Pulmonary artery endothelial cell (primary cell): ENCODE data around the gene CACNB3. TPM values are rescaled to one million over a fixed set of nuclear protein-coding genes. Genes with fewer than 3 reads are reported as not detected.
"Not testable (repeated sequence)": the region's sequence is repeated elsewhere in the genome, so short reads cannot be mapped to it uniquely, and the experiment has no call there.

Experiments
- DNase-seq: peaks from one replicate; pipeline ENCODE4 v3.0.0-alpha.2; 2011; ENCODE audit warnings: low read depth, low spot score
- total RNA-seq: library from RNA; depleted of rRNA; stranded (reverse); fragments of >200 nt; gene quantifications from 2 replicates; pipeline ENCODE4 v1.2.3, GENCODE V29; 2014

CACNB3 gene
- total RNA-seq, 1 donor from 2014 or later: 18.7 TPM

DNA sequence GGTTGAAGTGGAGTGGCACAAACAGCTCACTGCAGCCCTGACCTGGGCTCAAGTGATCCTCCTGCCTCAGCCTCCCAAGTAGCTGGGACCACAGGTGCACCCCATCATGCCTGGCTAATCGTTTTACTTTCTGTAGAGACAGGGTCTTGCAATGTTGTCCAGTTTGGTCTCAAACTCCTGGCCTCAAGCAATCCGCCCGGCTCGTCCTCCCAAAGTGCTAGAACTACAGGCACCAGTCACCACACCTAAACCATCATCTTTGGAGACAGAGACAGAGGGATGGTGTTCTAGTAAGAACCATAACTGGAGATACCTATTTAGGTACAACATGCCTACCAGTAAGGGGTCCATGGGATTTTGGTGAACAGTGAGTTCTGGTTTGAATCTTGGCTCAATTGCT lies 36.2 kb downstream of the CACNB3 start:
- no peak for DNase-seq

GRCh38 chr12:48854932-48855331 lies 36.6 kb downstream of the CACNB3 start:
- not testable (repeated sequence) for DNase-seq

- DNase-seq: no peak
Observed at GRCh38 chr12:48856379-48856778, 38.1 kb downstream of the CACNB3 start.

DNA sequence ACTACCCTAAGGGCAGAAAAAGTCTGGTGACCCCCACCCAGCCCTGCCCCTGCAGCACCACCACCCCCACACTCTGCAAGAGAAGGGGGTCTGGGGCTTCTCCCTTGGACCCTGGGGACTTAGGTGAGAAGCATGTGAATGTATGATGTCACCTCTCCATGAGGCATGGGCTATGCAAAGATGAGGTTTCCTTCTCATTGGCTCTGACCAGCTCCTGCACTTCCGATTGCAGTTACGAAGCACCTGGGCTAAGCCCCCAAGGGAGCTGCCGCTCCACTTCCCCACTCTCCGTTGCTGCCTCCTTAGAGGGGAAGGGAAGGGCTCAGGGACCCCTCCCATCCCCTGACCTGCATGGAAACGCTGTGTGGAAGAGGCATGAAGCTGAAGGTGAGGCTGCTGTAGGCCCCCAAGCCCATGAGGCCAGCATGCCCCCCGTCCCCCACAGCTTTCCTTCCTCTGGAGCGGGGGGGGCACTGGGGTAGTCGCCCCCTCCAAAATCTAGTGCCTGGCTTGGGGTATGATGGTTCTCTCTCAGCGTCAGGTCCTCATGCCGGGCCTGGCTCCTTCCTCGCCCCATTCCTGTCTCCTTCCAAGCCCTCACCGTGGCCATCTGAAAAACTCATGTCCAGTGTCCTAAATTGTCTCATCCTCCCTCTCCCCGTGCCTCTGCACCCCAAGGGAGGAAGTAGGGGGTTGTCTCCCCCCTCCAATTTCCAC lies 39.1 kb downstream of the CACNB3 start:
- no peak for DNase-seq

DNA sequence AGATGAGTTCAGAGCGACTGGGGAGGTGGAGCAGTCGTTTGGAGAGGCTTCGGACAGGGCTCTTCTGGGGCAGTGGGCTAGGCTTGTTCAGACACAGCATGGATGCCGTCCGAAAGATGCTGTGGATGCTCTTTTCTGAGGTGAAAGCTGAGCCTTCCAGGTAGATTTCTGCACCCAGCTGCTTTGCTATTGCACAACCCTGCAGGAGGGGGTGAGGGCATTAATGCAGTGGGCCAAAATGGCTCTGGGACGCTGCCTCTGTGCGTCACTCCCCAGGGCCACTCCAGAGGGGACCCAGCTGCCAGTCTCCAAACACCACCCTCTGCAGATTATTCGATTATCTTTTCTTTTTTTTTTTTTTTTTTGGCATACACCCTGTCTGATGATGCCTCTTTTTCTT lies 39.7 kb downstream of the CACNB3 start:
- no peak for DNase-seq

- no peak for DNase-seq
Observed at GRCh38 chr12:48859607-48860006, 41.3 kb downstream of the CACNB3 start.

- not testable (repeated sequence) for DNase-seq
Observed at GRCh38 chr12:48860236-48860635, 41.9 kb downstream of the CACNB3 start.

DNA sequence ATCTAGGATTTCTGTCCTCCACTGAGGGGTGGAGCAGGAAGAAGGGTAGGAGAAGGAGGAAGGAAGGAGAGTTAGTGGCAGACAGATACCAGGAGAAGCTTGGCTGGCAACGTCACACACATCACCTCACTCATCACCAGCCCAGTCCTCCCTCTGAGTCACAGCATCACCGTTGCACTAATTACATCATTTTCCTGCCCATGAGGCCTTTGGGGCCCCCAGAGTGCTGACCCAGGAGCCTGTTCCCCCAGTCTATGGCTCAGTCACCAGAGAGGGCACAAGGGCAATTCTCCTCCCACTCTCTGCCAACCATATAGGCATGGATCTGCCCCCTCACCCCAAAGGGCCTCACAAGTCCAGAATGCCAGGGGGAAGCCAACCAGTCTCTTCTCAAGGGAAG lies 42.8 kb downstream of the CACNB3 start:
- DNase-seq: no peak

DNA sequence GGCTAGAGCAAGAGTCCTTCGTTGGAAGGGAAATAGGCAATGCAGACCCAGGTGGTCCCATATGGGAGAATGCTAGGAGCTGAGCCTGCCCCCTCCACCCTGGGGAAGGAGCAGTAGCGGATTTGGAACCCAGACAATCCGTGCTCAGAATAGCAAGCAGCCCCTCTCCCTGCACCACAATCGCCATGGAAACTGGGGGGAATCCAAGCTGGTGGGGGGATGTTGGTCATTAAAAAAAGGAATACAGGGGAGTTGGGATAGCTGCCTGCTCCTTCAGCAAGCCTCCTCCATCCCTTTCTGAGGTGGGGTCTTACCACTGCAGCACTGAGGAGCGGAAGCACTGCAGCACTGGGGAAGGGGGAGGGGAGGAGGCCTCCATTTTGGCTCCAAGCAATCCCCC lies 44.5 kb downstream of the CACNB3 start:
- DNase-seq: no peak

GRCh38 chr12:48863291-48863690 lies 45.0 kb downstream of the CACNB3 start:
- DNase-seq: no peak

DNA sequence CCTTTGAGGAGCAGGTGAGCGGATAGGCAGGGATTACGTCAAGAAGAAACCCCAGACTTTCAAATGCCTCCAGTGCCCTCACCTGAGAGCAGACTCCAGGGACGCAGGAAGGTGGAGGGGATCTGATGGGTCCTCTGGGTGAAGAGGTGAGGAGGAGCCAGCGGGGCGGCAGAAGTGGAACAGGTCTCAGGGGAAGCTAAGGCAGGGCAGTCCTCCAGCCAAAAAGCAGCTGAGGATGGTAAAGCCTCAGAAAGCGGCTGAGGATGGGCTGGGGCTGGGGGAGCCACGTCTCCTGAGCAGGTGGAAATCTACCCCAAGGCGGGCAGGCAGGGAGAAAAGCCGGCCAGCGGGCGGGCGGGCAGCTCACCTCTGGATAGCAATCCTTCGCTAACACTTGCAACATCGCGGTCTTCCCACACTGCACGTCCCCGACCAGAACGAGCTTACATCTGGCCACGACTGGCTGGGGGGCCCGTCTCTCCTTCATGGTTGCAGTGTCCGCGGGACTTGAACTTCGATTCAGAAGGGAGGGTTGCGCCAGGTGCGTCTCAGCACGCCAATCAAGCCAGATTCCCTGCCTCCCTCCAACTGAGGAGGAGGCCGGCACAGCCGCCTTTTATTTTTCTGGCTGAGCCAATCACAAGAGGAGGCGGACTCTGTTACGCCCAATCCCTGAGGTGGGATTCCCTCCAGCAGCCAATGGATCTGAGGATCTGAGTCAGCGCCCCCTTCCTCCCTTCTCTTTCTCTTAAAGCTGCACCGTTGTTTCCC lies 47.2 kb downstream of the CACNB3 start, which contains the start of gene RND1:
RND1 (minus strand) TSS at position 590 of the 771 bp plus-strand sequence; CDS start at position 487, 103 bp downstream.
- peak; percentile 88 for DNase-seq

GRCh38 chr12:48866052-48866711 lies 47.9 kb downstream of the CACNB3 start:
- no peak for DNase-seq

DNA sequence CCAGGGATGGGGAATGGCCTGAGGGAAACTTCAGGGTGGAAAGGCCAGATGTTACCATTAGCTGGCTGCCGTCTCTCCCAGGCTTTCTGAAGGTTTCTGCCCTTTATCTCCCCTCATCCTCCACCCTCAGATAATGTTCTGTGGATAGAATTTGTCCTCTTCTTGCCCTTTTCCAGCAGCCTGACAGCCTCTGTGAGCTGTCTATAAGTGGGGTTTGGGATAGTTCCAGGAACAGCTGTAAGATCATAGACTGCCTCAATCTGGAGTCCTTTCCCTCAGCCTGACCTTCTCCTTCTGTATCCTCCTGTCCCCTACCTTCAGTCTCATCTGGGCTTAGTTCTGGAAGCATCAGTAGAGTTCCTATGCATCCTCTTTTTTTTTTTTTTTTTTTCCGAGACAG lies 50.2 kb downstream of the CACNB3 start:
- DNase-seq: no peak

- no peak for DNase-seq
Observed at GRCh38 chr12:48869191-48869590, 50.9 kb downstream of the CACNB3 start.

- DNase-seq: no peak
Observed at GRCh38 chr12:48873096-48873495, 54.8 kb downstream of the CACNB3 start.

DNA sequence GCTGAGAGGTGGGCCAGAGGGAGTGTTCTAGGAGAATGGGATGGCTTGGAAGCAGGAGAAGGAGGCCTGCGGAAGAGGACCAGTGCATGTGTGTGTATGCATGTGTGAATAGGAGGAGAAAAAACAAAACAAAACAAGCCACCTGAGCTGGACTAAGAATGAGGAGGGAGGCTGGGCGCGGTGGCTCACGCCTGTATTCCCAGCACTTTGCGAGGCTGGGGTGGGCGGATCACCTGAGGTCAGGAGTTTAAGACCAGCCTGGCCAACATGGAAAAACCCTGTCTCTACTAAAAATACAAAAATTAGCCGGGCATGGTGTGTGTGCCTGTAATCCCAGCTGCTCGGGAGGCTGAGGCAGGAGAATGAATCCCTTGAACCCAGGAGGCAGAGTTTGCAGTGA lies 55.2 kb downstream of the CACNB3 start:
- not testable (repeated sequence) for DNase-seq

DNA sequence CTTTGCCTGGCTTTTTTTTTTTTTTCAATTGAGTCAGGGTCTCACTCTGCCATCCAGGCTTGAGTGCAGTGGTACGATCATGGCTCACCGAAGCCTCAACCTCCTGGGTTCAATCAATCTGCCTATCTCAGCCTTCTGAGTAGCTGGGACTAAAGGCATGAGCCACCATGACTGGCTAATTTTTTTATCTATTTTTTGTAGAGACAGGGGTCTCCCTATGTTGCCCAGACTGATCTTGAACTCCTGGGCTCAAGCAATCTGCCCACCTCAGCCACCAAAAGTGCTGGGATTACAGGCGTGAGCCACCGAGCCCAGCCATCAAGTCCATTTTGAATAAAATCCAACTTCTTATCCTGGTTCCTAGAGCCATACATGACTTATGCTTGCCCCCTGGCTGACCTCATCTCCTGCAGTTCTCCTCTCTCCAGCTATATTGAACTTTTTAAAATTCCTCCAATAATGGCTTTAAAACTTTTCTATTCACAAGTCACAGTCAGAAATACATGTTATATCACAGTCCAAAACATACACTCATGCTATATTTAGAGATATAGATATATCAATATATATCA lies 57.7 kb downstream of the CACNB3 start:
- DNase-seq: no peak

Other genes with a start within 250 kb of the CACNB3 start
- not detected in 2 replicates for gene LALBA, start 248.4 kb upstream of the CACNB3 start, total RNA-seq
- 34.8 and 61.3 TPM in 2 replicates for gene KANSL2, start 136.3 kb upstream of the CACNB3 start, total RNA-seq
- gene CCNT1, start 101.8 kb upstream of the CACNB3 start, total RNA-seq: 20.5 and 28.9 TPM in 2 replicates
- gene ADCY6, start 29.4 kb upstream of the CACNB3 start, total RNA-seq: 34.2 and 40.6 TPM in 2 replicates
- gene DDX23, start 33.7 kb downstream of the CACNB3 start, total RNA-seq: 79.2 and 140 TPM in 2 replicates
- gene RND1, start 47.4 kb downstream of the CACNB3 start, total RNA-seq: 1.4 and 3.7 TPM in 2 replicates
- 20.6 and 23.0 TPM in 2 replicates for gene FKBP11, start 107.0 kb downstream of the CACNB3 start, total RNA-seq
- 46.8 and 56.2 TPM in 2 replicates for gene ARF3, start 139.0 kb downstream of the CACNB3 start, total RNA-seq
- gene WNT10B, start 153.2 kb downstream of the CACNB3 start, total RNA-seq: under 0.01 TPM in 1 of 2 replicates, not detected in the other
- gene WNT1, start 159.8 kb downstream of the CACNB3 start, total RNA-seq: not detected in 2 replicates
- 0.14 and 0.26 TPM in 2 replicates for gene DDN, start 180.9 kb downstream of the CACNB3 start, total RNA-seq
- gene PRKAG1, start 200.3 kb downstream of the CACNB3 start, total RNA-seq: 41.2 and 64.7 TPM in 2 replicates
- 29.7 and 36.8 TPM in 2 replicates for gene KMT2D, start 242.3 kb downstream of the CACNB3 start, total RNA-seq